Loucy (cell line): ENCODE data around the gene ASPSCR1.

Source experiments
- EZH2phosphoT487 ChIP-seq: fragments of 200-600 bp; IDR thresholded peaks from 2 replicates; pipeline ENCODE4 v1.6.1; 2018; ENCODE audit warnings: antibody characterized with exemption, mild to moderate bottlenecking, moderate library complexity, borderline replicate concordance
- TF ChIP-seq, protein P1 (sequence below): fragments of 200-600 bp; sonication (generic); conservative IDR thresholded peaks from 2 replicates; pipeline ENCODE4 v1.5.1; 2014; ENCODE audit warnings: mild to moderate bottlenecking, antibody characterized with exemption, low read length

- TF ChIP-seq, protein P1, sequence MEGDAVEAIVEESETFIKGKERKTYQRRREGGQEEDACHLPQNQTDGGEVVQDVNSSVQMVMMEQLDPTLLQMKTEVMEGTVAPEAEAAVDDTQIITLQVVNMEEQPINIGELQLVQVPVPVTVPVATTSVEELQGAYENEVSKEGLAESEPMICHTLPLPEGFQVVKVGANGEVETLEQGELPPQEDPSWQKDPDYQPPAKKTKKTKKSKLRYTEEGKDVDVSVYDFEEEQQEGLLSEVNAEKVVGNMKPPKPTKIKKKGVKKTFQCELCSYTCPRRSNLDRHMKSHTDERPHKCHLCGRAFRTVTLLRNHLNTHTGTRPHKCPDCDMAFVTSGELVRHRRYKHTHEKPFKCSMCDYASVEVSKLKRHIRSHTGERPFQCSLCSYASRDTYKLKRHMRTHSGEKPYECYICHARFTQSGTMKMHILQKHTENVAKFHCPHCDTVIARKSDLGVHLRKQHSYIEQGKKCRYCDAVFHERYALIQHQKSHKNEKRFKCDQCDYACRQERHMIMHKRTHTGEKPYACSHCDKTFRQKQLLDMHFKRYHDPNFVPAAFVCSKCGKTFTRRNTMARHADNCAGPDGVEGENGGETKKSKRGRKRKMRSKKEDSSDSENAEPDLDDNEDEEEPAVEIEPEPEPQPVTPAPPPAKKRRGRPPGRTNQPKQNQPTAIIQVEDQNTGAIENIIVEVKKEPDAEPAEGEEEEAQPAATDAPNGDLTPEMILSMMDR: no peak
- TF ChIP-seq EZH2phosphoT487: no peak
These were observed 23.0 kb upstream of the ASPSCR1 start for GRCh38 chr17:81954131-81955057.
